GM11168 (cell line): ENCODE measurements around the gene BRCA2.
"Not testable (repeated sequence)": the region's sequence is repeated elsewhere in the genome, so short reads cannot be mapped to it uniquely, and the experiment has no call there.

ENCODE experiments used
- in situ Hi-C: fragments of 300-500 bp; cut with MboI; formaldehyde crosslinking; loops from one replicate; pipeline ENCODE4 v1.12.0; 2022; ENCODE audit warnings: low sequenced_read_pairs; ENCODE audit not compliant: unreplicated experiment

Gene BRCA2

GRCh38 chr13:32310134-32310706 lies 5.1 kb upstream of the BRCA2 start:
- in situ Hi-C loops: loop anchor here (10.0 kb wide), 2 partner anchors 285 to 395 kb away; no protein-coding TSS in a partner anchor

- in situ Hi-C loops: loop anchor here (10.0 kb wide), 2 partner anchors 287 to 397 kb away; no protein-coding TSS in a partner anchor
These were observed 4.0 kb upstream of the BRCA2 start for GRCh38 chr13:32311188-32311897.

- in situ Hi-C loops: loop anchor here (10.0 kb wide), 2 partner anchors 290 to 400 kb away; no protein-coding TSS in a partner anchor
These were observed 754 bp upstream of the BRCA2 start for GRCh38 chr13:32314271-32315237.

GRCh38 chr13:32316028-32316339 lies 676 bp downstream of the BRCA2 start:
- in situ Hi-C loops: loop anchor here (10.0 kb wide), 2 partner anchors 291 to 401 kb away; no protein-coding TSS in a partner anchor

GRCh38 chr13:32316501-32316900 lies 1.2 kb downstream of the BRCA2 start:
- in situ Hi-C loops: loop anchor here (10.0 kb wide), 2 partner anchors 292 to 402 kb away; no protein-coding TSS in a partner anchor

- in situ Hi-C loops: loop anchor here (10.0 kb wide), 2 partner anchors 293 to 403 kb away; no protein-coding TSS in a partner anchor
These were observed 2.6 kb downstream of the BRCA2 start for GRCh38 chr13:32317716-32318465.

- in situ Hi-C loops: no loop called here
These were observed 5.2 kb downstream of the BRCA2 start for GRCh38 chr13:32320528-32320927.

- in situ Hi-C loops: no loop called here
These were observed 8.6 kb downstream of the BRCA2 start for GRCh38 chr13:32323912-32324311.

GRCh38 chr13:32330441-32330840 lies 15.1 kb downstream of the BRCA2 start:
- in situ Hi-C loops: no loop called here

- in situ Hi-C loops: no loop called here
These were observed 19.4 kb downstream of the BRCA2 start for GRCh38 chr13:32334671-32335070.

- in situ Hi-C loops: no loop called here
These were observed 25.6 kb downstream of the BRCA2 start for GRCh38 chr13:32340914-32341313.

GRCh38 chr13:32347651-32348050 lies 32.3 kb downstream of the BRCA2 start:
- in situ Hi-C loops: no loop called here

- in situ Hi-C loops: not testable (repeated sequence)
These were observed 35.6 kb downstream of the BRCA2 start for GRCh38 chr13:32350839-32351441.

- in situ Hi-C loops: no loop called here
These were observed 38.7 kb downstream of the BRCA2 start for GRCh38 chr13:32354040-32354439.

- in situ Hi-C loops: not testable (repeated sequence)
These were observed 40.6 kb downstream of the BRCA2 start for GRCh38 chr13:32355935-32356334.

- in situ Hi-C loops: no loop called here
These were observed 47.3 kb downstream of the BRCA2 start for GRCh38 chr13:32362574-32362973.

- in situ Hi-C loops: no loop called here
These were observed 55.5 kb downstream of the BRCA2 start for GRCh38 chr13:32370805-32371204.

- in situ Hi-C loops: no loop called here
These were observed 61.5 kb downstream of the BRCA2 start for GRCh38 chr13:32376642-32377415.

GRCh38 chr13:32378012-32378411 lies 62.7 kb downstream of the BRCA2 start:
- in situ Hi-C loops: no loop called here
